Breast epithelium (tissue), 3 donors: Measurements from ENCODE around the gene LRPPRC.

Experiments used
- POLR2A ChIP-seq: fragments of 450-650 bp; IDR thresholded peaks from one replicate; pipeline ENCODE4 v1.6.1; 2016; ENCODE audit warnings: antibody characterized with exemption, mild to moderate bottlenecking, moderate library complexity
- POLR2AphosphoS5 ChIP-seq, 3 donors: sonication (generic); formaldehyde crosslinking; IDR thresholded peaks; one replicate each; pipeline ENCODE4 v1.6.1; 2017; ENCODE audit warnings: antibody characterized with exemption in 3 of 3
- TF ChIP-seq, protein P1 (sequence below), 3 donors: fragments of 450-650 bp; IDR thresholded peaks; one replicate each; pipeline ENCODE4 v1.5.1; 2016 to 2017; ENCODE audit warnings: antibody characterized with exemption in 3 of 3, mild to moderate bottlenecking in 3 of 3, moderate library complexity in 3 of 3

GRCh38 chr2:43887176-43887575 is 108.6 kb downstream of the LRPPRC start:
- TF ChIP-seq POLR2A, result no peak
- TF ChIP-seq, protein P1, sequence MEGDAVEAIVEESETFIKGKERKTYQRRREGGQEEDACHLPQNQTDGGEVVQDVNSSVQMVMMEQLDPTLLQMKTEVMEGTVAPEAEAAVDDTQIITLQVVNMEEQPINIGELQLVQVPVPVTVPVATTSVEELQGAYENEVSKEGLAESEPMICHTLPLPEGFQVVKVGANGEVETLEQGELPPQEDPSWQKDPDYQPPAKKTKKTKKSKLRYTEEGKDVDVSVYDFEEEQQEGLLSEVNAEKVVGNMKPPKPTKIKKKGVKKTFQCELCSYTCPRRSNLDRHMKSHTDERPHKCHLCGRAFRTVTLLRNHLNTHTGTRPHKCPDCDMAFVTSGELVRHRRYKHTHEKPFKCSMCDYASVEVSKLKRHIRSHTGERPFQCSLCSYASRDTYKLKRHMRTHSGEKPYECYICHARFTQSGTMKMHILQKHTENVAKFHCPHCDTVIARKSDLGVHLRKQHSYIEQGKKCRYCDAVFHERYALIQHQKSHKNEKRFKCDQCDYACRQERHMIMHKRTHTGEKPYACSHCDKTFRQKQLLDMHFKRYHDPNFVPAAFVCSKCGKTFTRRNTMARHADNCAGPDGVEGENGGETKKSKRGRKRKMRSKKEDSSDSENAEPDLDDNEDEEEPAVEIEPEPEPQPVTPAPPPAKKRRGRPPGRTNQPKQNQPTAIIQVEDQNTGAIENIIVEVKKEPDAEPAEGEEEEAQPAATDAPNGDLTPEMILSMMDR (IDR thresholded peaks at IDR 0.05), result no peak
- TF ChIP-seq POLR2AphosphoS5 (IDR thresholded peaks at IDR 0.05), result no peak
